Endodermal cell (in vitro differentiated cells): ENCODE measurements around the gene C3orf49. TPM values are rescaled to one million over a fixed set of nuclear protein-coding genes. Genes with fewer than 3 reads are reported as not detected.

Source experiments
- DNase-seq: peaks from one replicate; pipeline ENCODE4 v3.0.0-alpha.2; 2017
- H3K27ac ChIP-seq: 2 replicates; pipeline ENCODE4 v1.5.1; 2013; ENCODE audit warnings: mild to moderate bottlenecking, low read depth, low read length, moderate library complexity
- H3K27me3 ChIP-seq: 2 replicates; pipeline ENCODE4 v1.6.1; 2013; ENCODE audit warnings: mild to moderate bottlenecking, low read length, moderate library complexity; ENCODE audit not compliant: insufficient read depth, control insufficient read depth, poor library complexity, severe bottlenecking
- H3K36me3 ChIP-seq: 2 replicates; pipeline ENCODE4 v1.7.0; 2013; ENCODE audit warnings: mild to moderate bottlenecking, low read length, moderate library complexity; ENCODE audit not compliant: control insufficient read depth, insufficient read depth
- H3K4me1 ChIP-seq: one replicate; pipeline ENCODE4 v1.7.0; 2013; ENCODE audit warnings: low read length; ENCODE audit not compliant: control insufficient read depth, insufficient read depth
- H3K4me3 ChIP-seq: 2 replicates; pipeline ENCODE4 v1.5.1; 2013; ENCODE audit warnings: mild to moderate bottlenecking, low read length, moderate library complexity
- H3K9ac ChIP-seq: 2 replicates; pipeline ENCODE4 v1.6.1; 2013; ENCODE audit warnings: mild to moderate bottlenecking, low read length, moderate library complexity; ENCODE audit not compliant: poor library complexity, severe bottlenecking; ENCODE audit errors: extremely low read depth
- H3K9me3 ChIP-seq: 2 replicates; pipeline ENCODE4 v1.6.1; 2013; ENCODE audit warnings: mild to moderate bottlenecking, low read length, moderate library complexity; ENCODE audit not compliant: control insufficient read depth
- H3K27ac Mint-ChIP-seq: 2 replicates; pipeline ENCODE4 v1.8.0; 2020; ENCODE audit warnings: mixed read lengths
- H3K27me3 Mint-ChIP-seq: 2 replicates; pipeline ENCODE4 v1.8.0; 2021; ENCODE audit warnings: mild to moderate bottlenecking, mixed read lengths; ENCODE audit not compliant: insufficient read depth
- H3K36me3 Mint-ChIP-seq: 2 replicates; pipeline ENCODE4 v1.8.0; 2020; ENCODE audit warnings: low read depth, mixed read lengths
- H3K4me1 Mint-ChIP-seq: 2 replicates; pipeline ENCODE4 v1.8.0; 2020; ENCODE audit warnings: mixed read lengths
- H3K4me3 Mint-ChIP-seq: 2 replicates; pipeline ENCODE4 v1.8.0; 2020; ENCODE audit warnings: mild to moderate bottlenecking, moderate library complexity, mixed read lengths
- H3K9me3 Mint-ChIP-seq: 2 replicates; pipeline ENCODE4 v1.8.0; 2020; ENCODE audit warnings: mild to moderate bottlenecking, mixed read lengths
- CTCF ChIP-seq: fragments of 200-600 bp; sonication (generic); conservative IDR thresholded peaks from 2 replicates; pipeline ENCODE4 v1.5.0; 2021; ENCODE audit warnings: antibody characterized with exemption, mild to moderate bottlenecking
- WGBS, 2 experiments: methylation state at CpG; one replicate each; pipeline versions ENCODE4 v1.1.5 to v1.1.7; 2013; ENCODE audit warnings: missing lambda C conversion rate in 2 of 2, mixed read lengths in 1 of 2; ENCODE audit not compliant: insufficient coverage in 1 of 2, insufficient read length in 1 of 2; 5-methylcytosine and 5-hydroxymethylcytosine counted together
- total RNA-seq, 2 donors: library from RNA; stranded (reverse); fragmentation: NEBNext Ultra II Directional in 1 of 2; extraction: Animal tissue kit (Norgen Biotek cat#: 25700) in 1 of 2; gene quantifications; 2 replicates in 1 of 2; 3 replicates in 1 of 2; pipeline ENCODE4 v1.2.1, GENCODE V29; 2021

C3orf49 gene
- total RNA-seq, 2 donors from 2014 or later, result not detected

GRCh38 chr3:63876260-63876659 lies 57.2 kb downstream of the C3orf49 start:
- DNase-seq, result no peak
- H3K4me3 Mint-ChIP-seq, result no peak overlapping the region
- peaks cover 31% of the 10 kb centered on the region for H3K4me1 ChIP-seq
- H3K36me3 Mint-ChIP-seq, result peaks cover 11% of the 10 kb centered on the region
- no peaks in the 10 kb centered on the region for H3K27me3 Mint-ChIP-seq
- H3K36me3 ChIP-seq, result no peaks in the 10 kb centered on the region
- no peaks in the 10 kb centered on the region for H3K9me3 ChIP-seq
- TF ChIP-seq CTCF, result no peak
- H3K27ac Mint-ChIP-seq, result no peak overlapping the region
- no peaks in the 10 kb centered on the region for H3K27me3 ChIP-seq
- H3K9me3 Mint-ChIP-seq, result no peaks in the 10 kb centered on the region
- H3K4me1 Mint-ChIP-seq, result peaks cover 59% of the 10 kb centered on the region
- no peak overlapping the region for H3K4me3 ChIP-seq
- H3K27ac ChIP-seq, result no peak overlapping the region
- H3K9ac ChIP-seq, result no peak overlapping the region
- WGBS, 2 experiments, result 95% methylated on average over 3 of the region's 3 CpGs; no CpG with 5 or more reads in 1 of the 2 experiments

GRCh38 chr3:63877737-63878393 lies 58.8 kb downstream of the C3orf49 start:
- H3K9me3 ChIP-seq, result no peaks in the 10 kb centered on the region
- H3K4me1 ChIP-seq, result peaks cover 25% of the 10 kb centered on the region
- H3K27me3 Mint-ChIP-seq, result no peaks in the 10 kb centered on the region
- no peak overlapping the region for H3K9ac ChIP-seq
- DNase-seq, result no peak
- no peak overlapping the region for H3K27ac Mint-ChIP-seq
- peaks cover 52% of the 10 kb centered on the region for H3K4me1 Mint-ChIP-seq
- no peak for TF ChIP-seq CTCF
- H3K36me3 Mint-ChIP-seq, result peaks cover 11% of the 10 kb centered on the region
- 78 to 83% methylated on average over 3 of the region's 3 CpGs for WGBS, 2 experiments
- H3K27me3 ChIP-seq, result no peaks in the 10 kb centered on the region
- H3K4me3 Mint-ChIP-seq, result no peak overlapping the region
- H3K36me3 ChIP-seq, result no peaks in the 10 kb centered on the region
- H3K27ac ChIP-seq, result no peak overlapping the region
- no peak overlapping the region for H3K4me3 ChIP-seq
- no peaks in the 10 kb centered on the region for H3K9me3 Mint-ChIP-seq

GRCh38 chr3:63878394-63879060 lies 59.4 kb downstream of the C3orf49 start:
- Mint-ChIP-seq H3K27me3 (no peaks in the 10 kb centered on the region), H3K4me3 (no peak overlapping the region), H3K9me3 (no peaks in the 10 kb centered on the region), H3K27ac (no peak overlapping the region), H3K36me3 (peaks cover 10% of the 10 kb centered on the region), H3K4me1 (peaks cover 57% of the 10 kb centered on the region)
- Histone ChIP-seq H3K27ac (no peak overlapping the region), H3K27me3 (no peaks in the 10 kb centered on the region), H3K36me3 (no peaks in the 10 kb centered on the region), H3K9ac (no peak overlapping the region), H3K9me3 (no peaks in the 10 kb centered on the region), H3K4me3 (no peak overlapping the region), H3K4me1 (peaks cover 22% of the 10 kb centered on the region)
- TF ChIP-seq CTCF, result peak; percentile 31
- no peak for DNase-seq
- 73 to 82% methylated on average over 1 to 2 of the region's 2 CpGs for WGBS, 2 experiments
